HG02884 (cell line): Measurements from ENCODE around the gene FAR2.
"Not testable (repeated sequence)": the region's sequence is repeated elsewhere in the genome, so short reads cannot be mapped to it uniquely, and the experiment has no call there.

ENCODE experiments used
- ATAC-seq: cut with Tn5 transposase; IDR thresholded peaks from one replicate; pipeline ENCODE4 v1.9.1; 2021; ENCODE audit warnings: mild to moderate bottlenecking, moderate library complexity; ENCODE audit not compliant: unreplicated experiment

The FAR2 gene

DNA sequence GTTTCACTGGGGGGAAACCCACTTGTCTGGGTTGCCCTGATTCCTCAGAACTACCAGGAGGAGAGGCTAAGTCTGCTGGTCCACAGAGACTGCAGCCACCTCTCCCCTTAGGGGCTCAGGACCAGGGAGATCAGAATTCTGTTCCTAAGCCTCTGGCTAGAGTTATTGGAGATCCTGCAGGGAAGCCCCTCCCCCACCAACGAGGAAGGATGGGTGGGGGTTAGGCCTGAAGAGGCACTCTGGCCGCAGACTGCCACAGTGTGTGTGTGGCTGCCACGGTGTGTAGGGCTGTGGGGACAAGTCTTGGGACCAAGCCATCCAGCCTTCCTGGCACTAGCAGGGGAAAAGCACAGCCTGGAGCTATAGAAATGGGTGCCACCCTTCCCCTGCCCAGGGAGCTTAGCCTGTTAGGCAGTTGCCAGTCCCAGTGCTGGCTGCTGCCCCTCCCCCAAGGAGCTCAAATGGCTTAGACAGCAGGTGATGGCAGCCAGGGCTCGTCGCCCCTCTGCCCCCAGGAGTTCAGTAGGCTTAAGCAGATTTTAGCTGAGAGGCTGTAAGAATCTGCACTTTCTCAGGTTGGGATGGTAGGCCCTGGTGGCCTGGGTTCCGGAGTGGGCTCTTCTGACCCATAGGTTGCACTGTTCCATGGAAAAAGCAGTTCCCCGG is 124.2 kb downstream of the FAR2 start:
- ATAC-seq, result no peak

DNA sequence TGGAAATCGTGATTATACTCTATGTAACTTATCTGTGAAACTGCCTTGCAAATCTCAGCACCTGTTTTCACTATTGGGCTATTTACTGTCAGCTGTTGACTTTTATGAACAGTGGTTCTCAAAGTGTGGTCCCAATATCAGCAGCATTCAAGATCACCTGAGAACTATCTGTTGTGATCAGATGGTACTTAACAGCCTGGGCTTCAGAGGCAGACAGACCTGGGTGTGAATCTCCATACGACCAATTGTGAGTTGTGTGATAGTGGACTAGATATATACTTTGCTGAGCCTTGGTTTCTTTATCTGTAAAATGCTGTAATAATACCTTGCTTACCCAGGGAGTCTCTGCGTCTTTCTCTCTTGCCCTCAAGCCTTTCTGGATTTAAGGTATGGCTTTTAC is 126.8 kb downstream of the FAR2 start:
- ATAC-seq, result no peak

DNA sequence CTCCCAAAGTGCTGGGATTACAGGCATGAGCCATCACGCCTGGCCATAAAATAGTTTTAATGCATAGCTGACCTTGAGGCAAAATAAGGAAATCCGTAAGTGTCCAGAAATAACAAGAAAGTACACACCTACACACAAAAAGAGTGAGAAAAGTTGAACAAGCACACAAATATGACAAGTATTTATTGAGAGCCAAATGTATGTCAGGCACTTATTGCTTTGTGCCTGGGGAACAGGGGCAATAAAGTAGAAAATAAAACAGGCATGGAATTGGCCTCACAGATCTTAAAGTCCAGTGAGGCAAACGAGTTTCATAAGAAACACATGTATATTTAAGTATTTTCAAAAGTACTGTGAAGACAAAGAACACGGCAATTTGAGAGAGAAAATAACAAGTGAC is 128.2 kb downstream of the FAR2 start:
- no peak for ATAC-seq

DNA sequence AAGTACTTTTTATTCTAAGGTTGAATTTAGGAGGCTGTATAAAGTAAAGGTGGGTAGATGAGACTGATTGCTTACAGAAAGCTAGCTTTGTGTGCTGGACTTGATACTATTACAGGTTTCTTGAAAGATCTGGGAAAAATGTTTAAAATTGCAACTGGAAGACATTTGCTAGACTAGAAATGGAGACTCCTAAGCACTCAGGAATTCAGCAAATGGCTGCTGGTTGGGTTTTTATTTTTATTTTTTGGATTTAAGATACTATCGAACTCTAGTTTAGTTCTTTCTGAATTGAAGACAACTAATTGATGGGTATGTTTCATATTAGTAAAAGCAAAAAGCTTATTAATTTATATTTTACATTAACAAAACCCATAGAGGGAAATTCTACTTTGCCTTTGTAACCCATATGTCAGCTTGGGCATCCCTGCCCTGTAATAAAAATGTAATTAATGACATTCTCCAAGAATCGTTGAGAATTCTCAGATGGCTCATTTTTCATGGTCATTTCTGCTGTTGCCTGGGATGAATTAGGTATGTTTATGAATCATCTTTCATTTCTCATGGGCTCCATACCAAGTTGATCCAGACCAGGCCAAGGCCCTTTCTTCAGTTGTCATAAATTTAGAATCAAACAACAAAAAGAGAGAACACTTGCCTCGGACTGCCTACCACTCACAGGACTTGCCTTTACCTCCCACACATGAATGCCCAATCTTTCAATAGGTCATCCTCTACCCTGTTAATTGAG is 129.8 kb downstream of the FAR2 start:
- no peak for ATAC-seq

DNA sequence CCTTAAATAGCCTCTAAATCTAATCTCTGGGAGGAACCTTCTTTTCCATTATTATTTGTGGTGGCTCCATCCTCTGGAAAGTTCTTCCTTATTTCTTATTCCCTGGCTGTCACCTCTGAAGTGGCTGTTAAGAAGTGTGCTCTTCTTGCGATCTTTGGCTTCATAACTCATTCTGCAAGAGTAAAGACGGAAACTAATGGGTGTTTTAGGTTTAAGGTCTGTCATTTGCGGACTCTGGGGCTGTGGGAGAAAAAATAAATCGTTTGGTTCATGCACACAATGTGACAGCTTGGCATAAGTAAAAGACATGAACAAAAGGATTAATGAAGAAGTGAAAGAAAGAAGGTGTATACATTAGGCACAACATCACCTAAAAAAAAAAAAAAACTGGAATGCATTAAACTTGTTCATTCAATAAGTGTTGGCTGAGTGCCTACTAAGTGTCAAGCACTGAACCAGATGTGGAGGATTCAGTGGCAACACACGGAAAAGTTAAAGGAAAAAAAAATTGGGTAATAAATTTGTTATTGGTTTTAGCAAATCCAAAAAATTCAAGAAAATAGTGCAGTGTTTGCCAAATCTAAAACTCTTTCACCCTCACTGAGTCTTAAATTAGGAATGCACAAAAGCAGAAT is 132.4 kb downstream of the FAR2 start:
- no peak for ATAC-seq

DNA sequence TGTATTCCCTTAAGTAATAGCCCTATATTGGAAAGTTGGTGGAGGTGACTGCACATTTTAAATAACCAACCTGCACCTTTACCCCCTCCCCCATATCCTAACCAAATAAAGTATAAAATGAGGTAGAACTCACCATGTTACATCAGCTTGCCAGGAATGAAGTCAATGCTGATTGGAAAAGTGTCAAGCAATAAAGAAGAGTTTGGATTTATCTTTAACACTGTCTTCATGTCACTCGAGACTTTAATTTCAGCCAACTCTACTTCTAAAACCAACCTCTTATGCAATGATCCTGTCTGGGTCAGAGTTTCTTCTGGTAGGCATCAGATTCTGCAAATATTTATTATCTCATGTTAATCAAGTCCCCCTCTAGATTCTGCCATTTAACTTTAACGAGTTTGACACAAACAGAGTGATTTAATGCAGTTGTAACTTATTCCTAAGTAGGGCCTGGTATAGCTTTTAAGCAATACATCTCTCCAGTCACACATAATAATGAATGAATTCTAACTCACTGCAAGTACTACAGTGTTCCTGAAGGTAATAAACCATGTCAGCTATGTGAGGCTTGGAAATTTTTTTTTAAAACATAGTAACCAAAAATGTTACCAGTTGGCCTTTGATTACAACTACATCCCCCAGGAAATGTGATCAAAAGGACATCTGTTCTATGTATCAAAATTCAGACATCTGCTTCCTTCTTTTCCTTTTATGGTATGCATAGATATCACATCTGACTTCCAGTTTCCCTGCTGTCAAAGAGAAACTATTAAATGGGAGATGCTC is 133.1 kb downstream of the FAR2 start:
- ATAC-seq, result no peak

DNA sequence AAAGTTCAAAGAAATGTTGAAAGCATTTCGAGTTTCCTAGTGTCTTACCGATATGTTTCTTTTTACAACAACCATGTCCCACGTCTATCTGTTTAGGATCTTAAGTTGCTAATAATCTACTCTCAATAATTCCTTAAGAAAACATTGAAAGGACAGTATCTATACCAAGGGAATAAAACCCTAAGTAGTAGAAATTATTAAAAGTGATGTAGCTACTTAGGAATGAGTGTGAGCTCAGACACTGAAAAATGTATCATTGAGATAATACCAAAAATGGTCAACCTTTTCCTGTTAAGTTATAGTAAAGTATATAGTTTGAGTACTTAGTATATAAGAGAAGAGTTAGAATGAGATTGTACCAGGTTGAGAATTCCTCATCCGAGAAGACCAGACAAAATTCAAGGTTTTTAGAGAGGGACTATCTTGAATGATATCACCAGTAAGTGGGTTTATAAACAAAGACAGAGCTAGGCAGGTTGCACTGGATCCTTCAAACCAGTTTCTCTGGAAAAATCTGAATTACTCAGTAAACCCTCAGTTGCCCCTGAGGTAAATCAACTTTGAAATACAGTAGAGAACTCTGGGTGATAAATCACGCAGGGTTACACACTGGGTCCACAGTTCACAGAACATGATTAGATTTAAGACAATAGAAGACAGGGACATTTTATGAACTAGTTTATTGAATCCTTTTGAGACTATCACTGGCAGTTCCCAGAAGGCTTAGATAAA is 135.1 kb downstream of the FAR2 start:
- ATAC-seq, result no peak

DNA sequence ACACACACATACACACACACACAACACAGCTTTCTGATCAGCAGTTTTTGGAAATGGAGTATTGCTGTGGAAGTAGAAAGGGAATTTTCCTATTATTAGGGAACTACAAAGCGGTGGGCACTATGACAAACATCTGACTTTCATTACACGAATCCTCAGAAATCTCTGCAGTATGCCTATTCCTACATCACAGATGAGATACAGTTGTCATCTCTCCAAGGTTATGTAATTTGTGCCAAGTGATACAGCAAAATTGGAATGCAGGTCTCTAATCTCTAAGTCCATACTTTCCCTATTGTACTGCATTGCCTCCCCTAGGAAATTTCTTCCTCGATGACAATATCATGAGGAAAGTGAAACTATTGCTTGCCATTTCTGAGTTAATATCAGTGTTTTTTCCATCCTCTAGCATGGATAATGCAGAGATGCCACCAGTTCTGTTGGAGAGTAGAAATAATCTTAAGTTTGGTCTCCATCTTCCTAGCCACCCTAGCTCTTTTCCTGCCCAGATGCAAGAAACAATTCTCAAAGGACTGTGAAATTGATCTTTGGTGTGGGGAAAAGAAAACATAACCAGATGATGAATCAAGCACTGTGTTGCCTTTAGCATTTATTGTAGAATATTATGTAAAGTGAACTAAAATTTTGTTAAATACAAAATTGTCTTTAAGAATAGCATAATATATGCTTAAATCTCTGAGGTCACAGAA is 137.2 kb downstream of the FAR2 start:
- no peak for ATAC-seq

DNA sequence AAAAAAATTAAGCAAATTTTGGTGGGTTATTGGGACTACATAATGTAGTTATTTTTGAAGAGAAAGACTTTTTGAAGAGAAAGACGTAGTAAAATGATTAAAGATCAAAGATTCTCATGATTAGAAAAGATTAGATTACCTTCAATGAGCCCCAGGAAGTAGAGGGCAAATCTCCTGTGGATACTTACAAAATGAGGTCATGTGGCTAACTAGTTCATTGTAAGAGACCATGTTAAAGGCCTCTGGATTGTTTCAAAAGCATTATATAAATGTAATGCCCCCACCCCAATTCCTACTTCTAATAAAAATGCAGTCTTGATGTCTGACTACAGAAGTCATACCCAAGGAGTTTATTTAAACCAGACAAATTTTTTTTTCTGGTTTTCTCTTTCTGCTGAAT is 138.5 kb downstream of the FAR2 start:
- no peak for ATAC-seq

DNA sequence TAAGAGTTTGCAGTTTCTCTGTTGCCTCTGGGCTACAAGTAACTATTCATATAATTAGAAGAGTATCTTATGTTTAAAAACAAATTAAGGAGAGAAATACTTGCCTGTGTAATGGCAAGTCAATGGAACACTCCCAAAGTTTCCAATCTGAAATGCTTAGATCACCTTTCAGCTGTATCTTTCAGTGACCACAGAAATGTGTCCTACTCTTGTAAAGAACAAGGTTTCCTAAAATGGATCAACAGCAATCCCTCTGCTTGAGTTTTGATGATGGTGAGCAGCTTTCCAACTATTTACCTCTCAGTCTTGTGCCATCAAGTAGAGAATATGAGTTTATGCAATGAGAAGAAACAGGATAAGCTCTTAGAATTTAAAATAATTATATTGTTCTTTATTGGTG is 139.0 kb downstream of the FAR2 start:
- ATAC-seq, result no peak

DNA sequence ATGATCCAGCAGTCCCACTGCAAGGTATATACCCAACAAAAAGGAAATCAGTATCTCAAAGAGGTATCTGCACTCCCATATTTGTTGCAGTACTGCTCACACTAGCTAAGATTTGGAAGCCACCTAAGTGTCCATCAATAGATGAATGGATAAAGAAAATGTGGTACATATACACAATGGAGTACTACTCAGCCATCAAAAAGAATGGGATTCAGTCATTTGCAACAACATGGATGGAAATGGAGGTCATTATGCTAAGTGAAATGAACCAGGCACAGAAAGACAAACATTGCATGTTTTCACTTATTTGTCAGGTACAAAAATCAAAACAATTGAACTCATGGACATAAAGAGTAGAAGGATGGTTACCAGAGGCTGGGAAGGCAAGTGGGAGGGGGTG is 141.4 kb downstream of the FAR2 start:
- ATAC-seq, result not testable (repeated sequence)

DNA sequence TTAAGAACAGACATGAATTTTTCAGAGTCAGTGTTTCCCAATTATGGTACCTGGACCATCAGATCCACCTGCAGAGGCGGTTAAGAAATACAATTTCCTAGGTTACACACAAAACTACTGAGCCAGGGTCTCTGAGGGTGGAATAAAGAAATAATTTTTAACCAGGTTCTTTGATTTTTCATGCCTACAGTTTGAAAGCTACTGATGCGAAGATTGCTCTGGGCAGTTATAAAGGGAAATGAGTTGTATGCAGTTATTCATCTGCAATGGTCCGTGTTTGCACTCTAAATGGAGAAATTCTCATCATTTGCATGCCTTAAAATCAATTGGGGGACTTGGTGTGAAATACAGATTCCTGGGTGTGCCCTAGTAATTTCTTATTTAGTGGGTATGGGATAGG is 142.1 kb downstream of the FAR2 start:
- no peak for ATAC-seq

DNA sequence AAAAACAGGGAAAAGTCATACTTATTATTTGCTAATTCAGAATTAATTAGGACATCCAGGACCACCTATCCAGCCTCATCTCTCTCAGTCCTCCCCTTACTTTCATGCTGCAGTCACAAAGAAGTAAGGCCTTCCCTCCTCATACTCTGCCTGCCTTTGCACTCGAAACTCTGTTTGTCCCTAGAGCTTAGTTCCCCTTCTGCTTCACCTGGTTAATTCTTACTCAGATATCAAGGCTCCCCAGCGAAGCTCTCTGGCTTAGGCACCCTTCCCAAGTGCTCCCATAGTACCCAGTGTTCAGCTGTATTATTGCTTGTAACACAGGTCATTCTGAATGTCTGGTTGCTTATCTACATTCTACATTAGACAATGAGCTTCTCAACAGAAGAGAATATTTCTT is 150.6 kb downstream of the FAR2 start:
- no peak for ATAC-seq

DNA sequence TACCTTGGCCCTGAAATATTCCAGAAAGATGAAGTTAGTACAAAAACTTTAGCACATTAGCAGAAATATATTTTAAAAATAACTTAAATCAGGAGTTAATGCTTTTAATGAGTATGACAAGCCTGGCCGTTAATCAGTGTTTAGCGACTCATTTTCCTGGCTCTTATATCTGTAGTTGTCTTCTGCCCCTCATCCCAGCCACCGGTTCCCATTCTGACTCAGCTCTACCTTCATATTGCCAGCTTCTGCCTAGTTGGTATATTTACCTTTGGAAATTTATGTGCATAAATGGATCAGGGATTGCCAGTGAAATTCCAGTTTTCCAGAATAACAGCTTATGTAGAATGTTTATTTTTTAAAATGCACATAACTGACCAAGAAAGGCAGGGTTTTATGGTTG is 152.0 kb downstream of the FAR2 start:
- ATAC-seq, result no peak

DNA sequence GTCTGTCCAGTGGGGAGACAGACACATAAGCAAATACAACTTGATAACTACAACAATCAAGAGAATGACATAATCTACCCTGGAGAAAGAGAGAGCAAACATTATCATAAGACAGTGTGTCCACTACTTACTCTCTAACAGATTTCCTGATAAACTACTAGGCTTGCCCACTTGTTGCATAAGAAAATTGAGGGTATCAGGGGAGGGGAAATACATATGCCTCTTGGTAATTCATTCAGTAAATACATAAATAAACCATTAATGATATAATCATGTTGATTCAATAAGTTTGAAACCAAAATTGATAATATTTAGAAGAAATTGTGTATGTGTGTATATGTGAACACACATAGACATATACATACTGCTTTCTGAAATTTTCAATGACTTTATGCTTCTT is 155.3 kb downstream of the FAR2 start:
- no peak for ATAC-seq

DNA sequence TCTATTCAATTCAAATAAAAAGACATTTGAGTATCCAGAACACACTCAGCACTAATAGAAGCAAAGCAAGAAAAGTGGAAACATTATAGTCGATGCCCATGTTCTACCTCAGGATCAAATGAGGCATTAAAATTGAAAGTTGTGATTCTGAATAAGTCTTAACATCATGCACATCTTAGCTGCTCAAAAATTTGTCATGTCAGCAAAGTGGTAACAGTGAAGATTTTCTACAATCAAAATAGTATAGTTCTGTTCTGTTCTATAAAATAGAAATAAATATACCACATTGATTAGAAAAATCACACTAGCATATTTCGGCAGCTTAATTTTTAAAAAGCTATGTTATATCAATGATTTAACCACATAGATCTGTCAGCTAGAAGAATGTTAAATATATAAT is 157.2 kb downstream of the FAR2 start:
- ATAC-seq, result no peak

DNA sequence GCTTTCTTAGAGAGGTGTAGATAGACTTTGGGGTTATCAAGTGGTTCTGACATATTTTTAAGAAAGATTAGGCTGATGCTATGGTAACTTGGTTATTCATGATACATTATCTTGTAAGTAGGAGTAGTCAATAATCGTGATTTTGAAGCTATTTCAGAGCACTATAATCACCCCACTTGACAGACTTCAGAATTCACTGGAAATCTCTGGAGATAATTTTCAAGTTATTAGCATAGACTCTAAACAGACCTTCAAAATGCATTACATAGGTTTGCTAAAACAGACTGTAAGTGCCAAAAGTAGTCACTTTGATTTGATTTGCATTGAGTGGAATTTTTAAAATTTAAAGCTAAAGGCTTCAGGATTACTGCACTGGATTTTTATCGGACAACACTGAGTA is 157.6 kb downstream of the FAR2 start:
- no peak for ATAC-seq

DNA sequence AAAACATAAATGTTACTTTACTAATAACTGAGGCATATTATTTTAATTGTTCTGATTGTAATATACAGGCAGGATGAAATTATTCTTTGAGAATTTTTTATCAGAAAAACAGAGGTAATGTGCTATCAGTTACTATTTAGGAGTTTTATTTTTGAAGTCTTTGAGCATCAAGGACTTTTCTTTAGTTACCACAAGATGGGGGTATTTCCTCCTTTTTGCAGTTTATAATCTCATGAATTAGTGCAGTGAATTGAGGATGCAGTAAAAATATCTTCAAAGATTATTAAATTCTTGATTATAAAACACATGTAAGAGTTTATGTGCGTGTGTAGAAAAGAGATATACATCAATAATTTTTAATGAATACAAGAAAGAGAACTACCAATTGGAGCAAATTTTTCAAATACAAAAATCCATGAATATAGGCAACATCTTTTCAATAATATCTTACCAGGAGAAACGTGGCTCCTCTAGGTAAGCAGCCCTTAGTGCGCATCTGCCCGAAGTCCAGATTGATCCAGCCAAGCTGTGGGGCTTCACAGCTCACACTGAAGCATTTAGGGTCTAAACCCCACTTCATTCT is 160.3 kb downstream of the FAR2 start:
- no peak for ATAC-seq

DNA sequence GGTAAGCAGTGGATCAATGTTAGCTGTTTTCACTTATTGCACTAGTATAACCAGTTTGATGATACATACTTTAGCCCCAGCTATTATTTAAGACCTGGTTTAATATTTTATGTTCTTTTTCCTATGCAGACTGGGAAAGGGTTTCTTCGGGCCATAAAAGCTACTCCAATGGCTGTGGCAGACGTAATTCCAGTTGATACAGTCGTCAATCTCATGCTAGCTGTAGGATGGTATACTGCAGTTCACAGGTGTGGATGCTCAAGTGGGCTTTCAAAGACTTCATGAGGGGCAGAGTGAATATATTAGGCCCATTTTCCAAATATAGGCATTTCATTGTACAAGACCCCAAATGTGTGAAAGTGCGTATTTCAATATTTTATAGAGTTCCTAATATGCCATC is 161.8 kb downstream of the FAR2 start:
- ATAC-seq, result no peak

DNA sequence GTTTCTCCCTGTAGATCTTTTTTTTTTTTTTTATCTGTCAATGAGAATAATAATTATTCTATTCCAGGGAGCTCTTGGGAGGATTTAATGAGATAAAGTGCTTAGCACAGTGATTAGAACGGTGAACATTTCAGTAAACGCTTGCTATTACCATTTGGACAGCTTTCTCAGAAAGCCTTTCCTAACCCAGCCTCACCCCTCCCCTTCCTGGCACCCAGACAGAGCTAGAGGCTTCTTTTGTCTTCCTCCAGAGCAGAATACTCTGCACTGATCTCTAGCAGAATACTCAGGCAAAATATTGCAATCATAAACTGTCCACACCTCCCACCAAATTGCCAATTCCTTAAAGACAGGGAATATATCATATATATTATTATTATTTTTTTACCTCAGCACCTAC is 165.3 kb downstream of the FAR2 start:
- no peak for ATAC-seq
